Type B pancreatic cell (in vitro differentiated cells): ENCODE data around the gene CD79A. TPM values are rescaled to one million over a fixed set of nuclear protein-coding genes. Genes with fewer than 3 reads are reported as not detected.

Experiments
- DNase-seq: peaks from one replicate; pipeline ENCODE4 v3.0.0; 2021; ENCODE audit warnings: mixed read lengths; ENCODE audit not compliant: unreplicated experiment; ENCODE audit errors: extremely low spot score
- H3K27ac Mint-ChIP-seq: 2 replicates; pipeline ENCODE4 v1.8.0; 2021; ENCODE audit warnings: mild to moderate bottlenecking, mixed read lengths
- H3K27me3 Mint-ChIP-seq: 2 replicates; pipeline ENCODE4 v1.8.0; 2021; ENCODE audit warnings: mixed read lengths
- H3K36me3 Mint-ChIP-seq: 2 replicates; pipeline ENCODE4 v1.8.0; 2021; ENCODE audit warnings: mixed read lengths
- H3K4me1 Mint-ChIP-seq: one replicate; pipeline ENCODE4 v1.8.0; 2021; ENCODE audit warnings: mixed read lengths; ENCODE audit not compliant: unreplicated experiment
- H3K4me3 Mint-ChIP-seq: 2 replicates; pipeline ENCODE4 v1.8.0; 2021; ENCODE audit warnings: mild to moderate bottlenecking, mixed read lengths
- H3K9me3 Mint-ChIP-seq: 2 replicates; pipeline ENCODE4 v1.8.0; 2021; ENCODE audit warnings: mixed read lengths
- total RNA-seq: library from RNA; stranded (reverse); gene quantifications from 2 replicates; pipeline ENCODE4 v1.2.1, GENCODE V29; 2021; ENCODE audit warnings: low replicate concordance
- TF ChIP-seq, protein P1 (sequence below): fragments of 200-600 bp; sonication (generic); conservative IDR thresholded peaks from 2 replicates; pipeline ENCODE4 v1.5.0; 2021; ENCODE audit warnings: antibody characterized with exemption, mild to moderate bottlenecking

Gene CD79A
- total RNA-seq, 1 donor from 2014 or later: 0.48 TPM

- no peak for DNase-seq
- Mint-ChIP-seq H3K27ac (no peak overlapping the region), H3K4me1 (no peaks in the 10 kb centered on the region), H3K36me3 (no peaks in the 10 kb centered on the region), H3K4me3 (no peak overlapping the region), H3K9me3 (no peaks in the 10 kb centered on the region), H3K27me3 (peaks cover 34% of the 10 kb centered on the region)
- TF ChIP-seq, protein P1, sequence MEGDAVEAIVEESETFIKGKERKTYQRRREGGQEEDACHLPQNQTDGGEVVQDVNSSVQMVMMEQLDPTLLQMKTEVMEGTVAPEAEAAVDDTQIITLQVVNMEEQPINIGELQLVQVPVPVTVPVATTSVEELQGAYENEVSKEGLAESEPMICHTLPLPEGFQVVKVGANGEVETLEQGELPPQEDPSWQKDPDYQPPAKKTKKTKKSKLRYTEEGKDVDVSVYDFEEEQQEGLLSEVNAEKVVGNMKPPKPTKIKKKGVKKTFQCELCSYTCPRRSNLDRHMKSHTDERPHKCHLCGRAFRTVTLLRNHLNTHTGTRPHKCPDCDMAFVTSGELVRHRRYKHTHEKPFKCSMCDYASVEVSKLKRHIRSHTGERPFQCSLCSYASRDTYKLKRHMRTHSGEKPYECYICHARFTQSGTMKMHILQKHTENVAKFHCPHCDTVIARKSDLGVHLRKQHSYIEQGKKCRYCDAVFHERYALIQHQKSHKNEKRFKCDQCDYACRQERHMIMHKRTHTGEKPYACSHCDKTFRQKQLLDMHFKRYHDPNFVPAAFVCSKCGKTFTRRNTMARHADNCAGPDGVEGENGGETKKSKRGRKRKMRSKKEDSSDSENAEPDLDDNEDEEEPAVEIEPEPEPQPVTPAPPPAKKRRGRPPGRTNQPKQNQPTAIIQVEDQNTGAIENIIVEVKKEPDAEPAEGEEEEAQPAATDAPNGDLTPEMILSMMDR: no peak
These were observed 40.6 kb downstream of the CD79A start for GRCh38 chr19:41917676-41918075.

GRCh38 chr19:41918095-41918494, 41.0 kb downstream of the CD79A start:
- no peaks in the 10 kb centered on the region for H3K36me3 Mint-ChIP-seq
- DNase-seq: no peak
- H3K4me1 Mint-ChIP-seq: no peaks in the 10 kb centered on the region
- H3K4me3 Mint-ChIP-seq: no peak overlapping the region
- TF ChIP-seq, protein P1: no peak
- H3K27me3 Mint-ChIP-seq: peaks cover 32% of the 10 kb centered on the region
- no peak overlapping the region for H3K27ac Mint-ChIP-seq
- H3K9me3 Mint-ChIP-seq: no peaks in the 10 kb centered on the region

GRCh38 chr19:41918653-41919244, 41.7 kb downstream of the CD79A start:
- H3K36me3 Mint-ChIP-seq: no peaks in the 10 kb centered on the region
- H3K27me3 Mint-ChIP-seq: peaks cover 30% of the 10 kb centered on the region
- no peak for DNase-seq
- H3K9me3 Mint-ChIP-seq: no peaks in the 10 kb centered on the region
- H3K27ac Mint-ChIP-seq: no peak overlapping the region
- TF ChIP-seq, protein P1: no peak
- no peaks in the 10 kb centered on the region for H3K4me1 Mint-ChIP-seq
- no peak overlapping the region for H3K4me3 Mint-ChIP-seq

- Mint-ChIP-seq H3K4me3 (no peak overlapping the region), H3K4me1 (no peaks in the 10 kb centered on the region), H3K9me3 (no peaks in the 10 kb centered on the region), H3K36me3 (no peaks in the 10 kb centered on the region), H3K27ac (no peak overlapping the region), H3K27me3 (peaks cover 22% of the 10 kb centered on the region)
- TF ChIP-seq, protein P1: no peak
- DNase-seq: no peak
These were observed 43.1 kb downstream of the CD79A start for GRCh38 chr19:41919948-41920712.

DNA sequence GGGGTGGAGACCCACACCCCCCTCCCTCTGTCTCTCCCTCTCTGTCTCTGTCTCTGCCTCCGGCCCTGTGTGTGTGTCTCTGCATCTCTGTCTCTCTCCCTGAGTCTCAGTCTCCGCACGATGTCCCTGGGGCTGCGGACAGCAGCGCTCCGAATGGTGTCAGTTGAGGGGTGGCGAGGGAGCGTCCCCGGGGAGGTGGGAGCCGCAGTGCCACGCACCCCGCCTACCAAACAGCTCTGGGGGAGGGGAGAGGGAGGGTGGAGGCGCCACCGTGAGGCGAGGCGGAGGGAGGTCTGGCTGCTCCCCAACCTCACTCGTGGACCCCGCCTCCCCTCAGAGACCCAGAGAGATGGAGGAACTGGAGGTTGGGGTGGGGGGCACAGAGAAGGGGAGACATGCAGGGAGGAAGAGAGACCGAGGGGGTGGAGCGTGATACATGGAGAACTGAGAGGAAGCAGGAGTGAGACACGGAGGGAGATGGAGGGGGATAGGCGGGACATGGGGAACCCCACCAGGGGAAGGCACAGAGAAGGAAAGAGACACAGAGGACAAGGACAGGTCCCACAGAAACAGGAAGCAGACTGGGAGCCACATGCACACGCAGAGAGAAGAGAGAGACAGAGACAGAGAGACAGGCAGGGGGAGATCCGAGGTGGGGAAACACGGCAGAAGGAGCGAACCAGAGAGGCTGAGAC, 44.0 kb downstream of the CD79A start:
- Mint-ChIP-seq H3K9me3 (no peaks in the 10 kb centered on the region), H3K27ac (no peak overlapping the region), H3K4me1 (no peaks in the 10 kb centered on the region), H3K4me3 (no peak overlapping the region), H3K36me3 (no peaks in the 10 kb centered on the region), H3K27me3 (peaks cover 22% of the 10 kb centered on the region)
- DNase-seq: no peak
- TF ChIP-seq, protein P1: no peak
